Effector memory CD4-positive, alpha-beta T cell (primary cell): ENCODE measurements around the gene WDR90.

ENCODE experiments used
- DNase-seq, 3 donors: peaks; one replicate each; pipeline ENCODE4 v3.0.0-alpha.2; 2020
- H3K27ac ChIP-seq: 2 replicates; pipeline ENCODE4 v1.7.0; 2013; ENCODE audit warnings: mild to moderate bottlenecking, low read length, moderate library complexity; ENCODE audit not compliant: insufficient read depth, poor library complexity, severe bottlenecking
- H3K27me3 ChIP-seq: replicated peaks from 2 replicates; pipeline ENCODE4 v1.7.0; 2013; ENCODE audit warnings: mild to moderate bottlenecking, low read length; ENCODE audit not compliant: insufficient read depth, control insufficient read depth, poor library complexity, severe bottlenecking
- H3K36me3 ChIP-seq: 2 replicates; pipeline ENCODE4 v1.7.0; 2013; ENCODE audit warnings: mild to moderate bottlenecking, low read length, moderate library complexity; ENCODE audit not compliant: control insufficient read depth, insufficient read depth
- H3K4me1 ChIP-seq: 2 replicates; pipeline ENCODE4 v1.7.0; 2013; ENCODE audit warnings: low read length, mild to moderate bottlenecking; ENCODE audit not compliant: control insufficient read depth, insufficient read depth, poor library complexity, severe bottlenecking
- H3K4me3 ChIP-seq: 2 replicates; pipeline ENCODE4 v1.7.0; 2013; ENCODE audit warnings: low read length, low read depth, mild to moderate bottlenecking; ENCODE audit not compliant: insufficient read depth, poor library complexity, severe bottlenecking
- H3K9me3 ChIP-seq: 2 replicates; pipeline ENCODE4 v1.7.0; 2013; ENCODE audit warnings: mild to moderate bottlenecking, low read length, moderate library complexity; ENCODE audit not compliant: control insufficient read depth

Gene WDR90

DNA sequence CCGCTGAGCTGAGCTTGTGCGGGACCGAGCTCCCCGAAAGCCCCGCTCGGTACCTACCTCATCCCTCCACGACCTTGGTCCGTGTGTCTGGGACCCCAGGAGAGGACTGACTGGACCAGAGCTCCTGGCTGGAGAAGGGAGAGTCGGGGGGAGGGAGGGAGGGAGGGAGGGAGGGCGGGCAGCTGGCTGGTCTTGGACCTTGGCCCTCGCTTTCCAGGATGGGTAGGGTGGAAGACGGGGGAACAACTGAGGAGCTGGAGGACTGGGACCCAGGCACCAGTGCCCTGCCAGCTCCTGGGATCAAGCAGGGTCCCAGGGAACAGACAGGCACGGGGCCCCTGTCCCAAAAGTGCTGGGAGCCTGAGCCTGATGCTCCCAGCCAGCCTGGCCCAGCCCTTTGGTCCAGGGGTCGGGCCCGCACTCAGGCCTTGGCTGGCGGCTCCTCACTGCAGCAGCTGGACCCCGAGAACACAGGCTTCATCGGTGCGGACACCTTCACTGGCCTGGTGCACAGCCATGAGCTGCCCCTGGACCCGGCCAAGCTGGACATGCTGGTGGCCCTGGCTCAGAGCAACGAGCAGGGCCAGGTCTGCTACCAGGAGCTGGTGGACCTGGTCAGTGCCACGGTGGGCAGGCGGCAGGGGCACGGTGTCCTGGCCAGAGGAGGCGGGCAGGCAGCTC lies 26.9 kb downstream of the WDR90 start:
- no peak for DNase-seq
- Histone ChIP-seq H3K9me3 (no peaks in the 10 kb centered on the region), H3K4me3 (no peak overlapping the region), H3K27ac (no peak overlapping the region), H3K27me3 (no peaks in the 10 kb centered on the region), H3K4me1 (peaks cover 31% of the 10 kb centered on the region), H3K36me3 (peaks cover 29% of the 10 kb centered on the region)

DNA sequence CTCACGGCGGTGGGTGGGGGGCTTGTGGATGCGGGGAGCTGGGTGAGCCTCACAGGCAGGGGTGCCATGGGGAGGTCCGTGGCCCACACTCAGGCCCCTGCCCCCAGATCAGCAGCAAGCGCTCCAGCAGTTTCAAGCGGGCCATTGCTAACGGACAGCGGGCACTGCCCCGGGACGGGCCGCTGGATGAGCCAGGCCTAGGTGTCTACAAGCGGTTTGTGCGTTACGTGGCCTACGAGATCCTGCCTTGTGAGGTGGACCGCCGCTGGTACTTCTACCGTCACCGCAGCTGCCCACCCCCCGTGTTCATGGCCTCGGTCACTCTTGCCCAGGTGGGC lies 27.4 kb downstream of the WDR90 start:
- H3K4me3 ChIP-seq: no peak overlapping the region
- H3K4me1 ChIP-seq: peaks cover 35% of the 10 kb centered on the region
- peaks cover 26% of the 10 kb centered on the region for H3K36me3 ChIP-seq
- H3K27ac ChIP-seq: no peak overlapping the region
- no peaks in the 10 kb centered on the region for H3K27me3 ChIP-seq
- DNase-seq: no peak
- H3K9me3 ChIP-seq: no peaks in the 10 kb centered on the region

DNA sequence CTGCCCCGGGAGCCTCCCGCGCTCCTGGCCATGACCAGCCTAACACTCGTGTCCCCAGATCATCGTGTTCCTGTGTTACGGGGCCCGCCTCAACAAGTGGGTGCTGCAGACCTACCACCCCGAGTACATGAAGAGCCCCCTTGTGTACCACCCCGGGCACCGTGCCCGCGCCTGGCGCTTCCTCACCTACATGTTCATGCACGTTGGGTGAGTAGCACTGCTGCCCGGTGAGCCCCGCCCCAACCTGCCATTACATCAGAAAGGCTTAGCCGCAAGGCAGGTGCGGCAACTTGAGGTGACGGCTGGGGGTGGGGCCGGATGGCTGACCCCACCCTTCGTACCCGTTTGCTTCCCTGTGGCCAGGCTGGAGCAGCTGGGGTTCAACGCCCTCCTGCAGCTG lies 27.7 kb downstream of the WDR90 start:
- peaks cover 35% of the 10 kb centered on the region for H3K4me1 ChIP-seq
- H3K36me3 ChIP-seq: peaks cover 26% of the 10 kb centered on the region
- H3K27me3 ChIP-seq: no peaks in the 10 kb centered on the region
- no peak overlapping the region for H3K4me3 ChIP-seq
- H3K9me3 ChIP-seq: no peaks in the 10 kb centered on the region
- DNase-seq: peak in 2 of 3 donors; percentile 28 to 40
- H3K27ac ChIP-seq: no peak overlapping the region

DNA sequence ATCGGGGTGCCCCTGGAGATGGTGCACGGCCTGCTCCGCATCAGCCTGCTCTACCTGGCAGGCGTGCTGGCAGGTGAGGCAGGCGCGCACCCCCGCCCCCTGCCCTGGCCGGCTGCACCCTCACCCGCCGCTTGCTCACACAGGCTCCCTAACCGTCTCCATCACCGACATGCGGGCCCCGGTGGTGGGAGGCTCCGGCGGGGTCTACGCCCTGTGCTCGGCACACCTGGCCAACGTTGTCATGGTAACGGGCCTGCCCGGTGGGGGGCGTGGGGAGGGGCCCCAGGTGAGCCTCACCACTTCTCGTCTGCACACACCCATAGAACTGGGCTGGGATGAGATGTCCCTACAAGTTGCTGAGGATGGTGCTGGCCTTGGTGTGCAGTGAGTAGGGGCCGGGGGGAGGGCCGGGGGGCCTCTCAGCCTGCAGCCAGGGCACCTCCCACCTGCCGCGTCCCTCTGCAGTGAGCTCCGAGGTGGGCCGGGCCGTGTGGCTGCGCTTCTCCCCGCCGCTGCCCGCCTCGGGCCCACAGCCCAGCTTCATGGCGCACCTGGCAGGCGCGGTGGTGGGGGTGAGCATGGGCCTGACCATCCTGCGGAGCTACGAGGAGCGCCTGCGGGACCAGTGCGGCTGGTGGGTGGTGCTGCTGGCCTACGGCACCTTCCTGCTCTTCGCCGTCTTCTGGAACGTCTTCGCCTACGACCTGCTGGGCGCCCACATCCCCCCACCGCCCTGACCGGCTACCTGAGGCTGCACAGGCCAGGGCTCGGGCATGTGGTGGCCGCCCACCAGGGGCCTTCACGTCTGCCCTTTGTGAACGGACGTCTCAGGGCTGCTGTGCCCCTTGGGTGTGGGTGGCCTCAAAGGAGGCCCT lies 28.4 kb downstream of the WDR90 start:
- Histone ChIP-seq H3K27ac (no peak overlapping the region), H3K9me3 (no peaks in the 10 kb centered on the region), H3K4me1 (peaks cover 35% of the 10 kb centered on the region), H3K36me3 (peaks cover 23% of the 10 kb centered on the region), H3K4me3 (no peak overlapping the region), H3K27me3 (no peaks in the 10 kb centered on the region)
- DNase-seq: no peak

DNA sequence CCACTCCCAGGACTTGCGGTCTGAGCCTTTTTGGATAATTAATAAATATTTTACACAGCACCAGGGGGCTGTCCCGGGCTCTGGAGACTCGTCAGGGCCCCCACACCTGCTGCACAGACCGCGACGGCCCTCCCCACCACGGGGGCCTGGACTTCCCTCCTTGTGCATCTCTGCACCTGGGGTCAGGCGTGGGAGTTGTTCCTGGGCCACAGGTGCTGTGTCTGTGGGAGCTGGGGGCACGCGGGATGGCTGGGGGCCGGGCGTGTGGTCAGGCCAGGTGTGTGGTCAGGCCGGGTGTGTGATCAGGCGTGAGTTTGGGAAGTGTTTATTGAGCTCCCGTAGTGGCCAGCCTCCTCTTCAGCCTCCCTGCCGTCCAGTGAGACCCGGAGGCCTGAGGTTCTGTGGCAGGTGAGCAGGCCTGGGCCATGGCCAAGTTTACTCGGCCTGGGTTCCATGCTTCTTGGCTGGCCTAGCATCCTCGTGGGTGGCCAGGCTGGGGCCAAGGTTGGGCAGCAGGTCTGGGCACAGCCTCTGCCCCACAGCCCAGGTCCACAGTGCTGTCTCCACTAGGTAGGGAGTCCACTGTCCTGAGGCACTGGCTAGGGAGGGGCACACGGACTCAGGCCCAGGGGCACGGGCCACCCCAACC lies 29.2 kb downstream of the WDR90 start:
- H3K4me3 ChIP-seq: no peak overlapping the region
- no peaks in the 10 kb centered on the region for H3K9me3 ChIP-seq
- H3K27me3 ChIP-seq: no peaks in the 10 kb centered on the region
- no peak overlapping the region for H3K27ac ChIP-seq
- peaks cover 16% of the 10 kb centered on the region for H3K36me3 ChIP-seq
- no peak for DNase-seq
- peaks cover 42% of the 10 kb centered on the region for H3K4me1 ChIP-seq

DNA sequence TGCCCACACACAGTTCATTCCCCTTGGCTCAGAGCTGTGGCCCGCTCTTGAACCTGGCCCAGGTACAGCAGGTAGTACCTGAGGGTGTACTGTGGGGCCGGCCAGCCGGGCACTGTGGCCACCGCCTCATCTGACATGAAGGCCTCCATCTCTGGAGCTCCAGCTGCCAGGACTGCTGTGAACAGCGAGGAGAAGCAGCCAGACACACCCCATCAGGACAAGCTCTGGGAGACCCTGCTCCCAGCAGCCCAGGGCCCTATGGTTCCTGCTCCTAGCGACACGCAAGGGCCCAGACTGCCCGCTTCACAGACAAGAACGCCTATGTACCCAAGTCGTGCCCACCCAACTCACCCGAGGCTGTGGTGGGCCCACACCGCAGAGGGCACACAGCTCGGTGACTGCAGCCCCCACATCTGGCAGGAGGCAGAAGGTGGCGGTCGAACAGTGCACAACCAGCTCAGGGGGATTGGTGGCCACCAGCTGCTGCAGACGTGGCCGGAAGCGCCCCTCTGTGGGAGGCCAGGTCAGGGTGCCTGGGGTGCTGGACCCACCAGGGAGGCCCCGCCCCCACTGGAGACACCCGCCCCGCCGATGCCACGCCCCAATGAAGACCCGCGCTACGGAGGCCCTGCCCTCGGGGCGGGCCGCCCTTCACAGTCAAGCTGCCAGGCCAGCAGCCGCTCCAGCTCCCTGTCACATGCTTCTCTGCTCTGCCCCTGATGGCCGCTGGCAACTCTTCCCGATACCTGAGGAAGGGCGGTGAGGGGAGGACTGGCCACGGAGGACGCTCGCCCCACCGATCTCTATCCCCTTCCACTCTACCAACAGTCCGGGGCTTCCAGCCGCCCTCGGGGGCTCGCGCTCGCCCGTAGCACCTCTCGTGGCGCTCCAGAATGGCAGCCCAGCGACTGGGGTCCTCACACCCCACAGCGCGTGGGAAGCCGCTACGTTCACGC lies 30.0 kb downstream of the WDR90 start:
- Histone ChIP-seq H3K9me3 (no peaks in the 10 kb centered on the region), H3K27me3 (no peaks in the 10 kb centered on the region), H3K4me1 (peaks cover 47% of the 10 kb centered on the region), H3K4me3 (peak overlapping the region; percentile 49), H3K27ac (peak overlapping the region; percentile 53), H3K36me3 (peaks cover 10% of the 10 kb centered on the region)
- peak; percentile 29 to 50 (median 34) for DNase-seq

DNA sequence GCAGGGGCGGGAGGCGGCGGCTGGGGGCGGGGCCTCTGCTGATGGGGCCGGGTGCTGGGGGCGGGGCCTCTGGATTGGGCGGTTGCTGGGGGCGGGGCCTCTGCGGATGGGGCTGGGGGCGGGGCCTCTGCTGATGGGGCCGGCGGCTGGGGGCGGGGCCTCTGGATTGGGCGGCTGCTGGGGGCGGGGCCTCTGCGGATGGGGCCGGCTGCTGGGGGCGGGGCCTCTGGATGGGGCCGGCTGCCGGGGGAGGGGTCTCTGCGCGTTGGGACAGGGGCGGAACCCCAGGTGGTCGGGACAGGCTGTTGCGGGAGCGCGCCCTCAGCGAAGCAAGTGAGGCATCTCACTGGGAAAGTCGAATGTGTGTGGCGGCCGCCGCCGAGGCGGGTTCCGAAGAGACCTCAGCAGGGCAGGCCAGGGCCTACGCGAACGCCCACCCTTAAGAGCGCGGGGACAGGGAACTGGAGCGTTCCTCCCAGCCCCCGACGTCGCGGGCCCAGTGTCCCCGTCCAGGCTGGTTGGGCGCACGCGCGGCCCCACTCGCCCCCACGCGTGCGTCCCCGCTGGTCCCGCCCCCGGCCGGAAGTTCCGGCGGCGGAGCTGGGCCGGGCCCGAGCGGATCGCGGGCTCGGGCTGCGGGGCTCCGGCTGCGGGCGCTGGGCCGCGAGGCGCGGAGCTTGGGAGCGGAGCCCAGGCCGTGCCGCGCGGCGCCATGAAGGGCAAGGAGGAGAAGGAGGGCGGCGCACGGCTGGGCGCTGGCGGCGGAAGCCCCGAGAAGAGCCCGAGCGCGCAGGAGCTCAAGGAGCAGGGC lies 30.9 kb downstream of the WDR90 start, which contains the start of gene STUB1:
STUB1 (plus strand) TSS at position 597 of the 811 bp plus-strand sequence; CDS start at position 713, 116 bp downstream.
- Histone ChIP-seq H3K9me3 (no peaks in the 10 kb centered on the region), H3K4me1 (peaks cover 52% of the 10 kb centered on the region), H3K36me3 (peaks cover 10% of the 10 kb centered on the region), H3K4me3 (peak within 1 kb of the TSS; percentile 65), H3K27ac (peak within 1 kb of the TSS; percentile 67), H3K27me3 (no peaks in the 10 kb centered on the region)
- DNase-seq: peak; percentile 78 to 84 (median 83)

DNA sequence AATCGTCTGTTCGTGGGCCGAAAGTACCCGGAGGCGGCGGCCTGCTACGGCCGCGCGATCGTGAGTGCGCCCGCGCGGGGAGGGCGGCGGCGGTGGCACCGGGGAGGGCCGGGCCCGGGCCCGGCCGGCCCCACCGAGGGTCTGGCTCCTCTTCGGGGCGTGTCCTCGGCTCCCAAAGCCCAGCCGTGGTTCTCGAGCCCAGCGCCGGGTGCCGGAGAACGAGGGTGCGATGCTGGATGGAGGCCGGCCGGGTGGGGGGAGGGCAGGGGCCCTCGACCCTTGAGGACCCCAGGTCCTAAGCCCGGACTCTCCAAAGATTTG lies 31.4 kb downstream of the WDR90 start:
- peaks cover 54% of the 10 kb centered on the region for H3K4me1 ChIP-seq

More for the DNA sequence above, 31.4 kb downstream of the WDR90 start:
- Histone ChIP-seq H3K4me3 (peak overlapping the region; percentile 65), H3K9me3 (no peaks in the 10 kb centered on the region), H3K27ac (peak overlapping the region; percentile 67), H3K36me3 (peaks cover 10% of the 10 kb centered on the region), H3K27me3 (no peaks in the 10 kb centered on the region)
- DNase-seq: no peak
